ENCODE measurements around the gene CHST11. TPM values are rescaled to one million over a fixed set of nuclear protein-coding genes. Genes with fewer than 3 reads are reported as not detected.

Gene CHST11
- total and polyA plus RNA-seq, 2 of the 4 experiments (the other 2 are of a cell fraction): 1.4 to 2.7 TPM

- intact Hi-C loops (cut with micrococcal nuclease): loop anchor here (2.0 kb wide), 1 partner anchor 421 kb away; no protein-coding TSS in a partner anchor
- no peak overlapping the region for H3K27ac ChIP-seq (ENCODE audit: insufficient read depth, low read length)
- CTCF ChIA-PET: interaction anchor here (1.5 kb wide), 1 partner anchor 74 kb away, joined by 4 read pairs; no protein-coding TSS in a partner anchor
These were observed 951 bp upstream of the CHST11 start for GRCh38 chr12:104455578-104456416.

More at GRCh38 chr12:104455578-104456416, 951 bp upstream of the CHST11 start:
- H3K9ac ChIP-seq (ENCODE audit: low read depth, low read length): peak overlapping the region; percentile 12; the same call in 1 of the 2 replicates
- H2AK5ac ChIP-seq (ENCODE audit: low read depth, low read length): no peak overlapping the region
- H3K23ac ChIP-seq (ENCODE audit: low read depth, low read length): peak overlapping the region; percentile 36
- H3K14ac ChIP-seq (replicated peaks; ENCODE audit: low read depth, low read length): no peak overlapping the region
- no peak overlapping the region for H2BK15ac ChIP-seq (ENCODE audit: low read depth, low read length)
- H3K27me3 ChIP-seq (ENCODE audit: control insufficient read depth, insufficient read depth, low read length): peaks cover 19% of the 10 kb centered on the region
- no TSS peak for BruUV-seq (replicated peaks)
- H3K18ac ChIP-seq (ENCODE audit: low read depth, low read length): no peak overlapping the region
- no peak overlapping the region; the same call in 1 of the 2 replicates for H2BK120ac ChIP-seq (ENCODE audit: low read depth, low read length)
- no peak overlapping the region for H3K56ac ChIP-seq (ENCODE audit: extremely low read depth, insufficient read depth, low read length)
- TF ChIP-seq CEBPB (IDR thresholded peaks at IDR 0.05; ENCODE audit: low read depth, low read length): 0 out of 2 replicates have a peak, but pooled peaks have one; percentile 4
- TF ChIP-seq MAFK (IDR thresholded peaks at IDR 0.05; ENCODE audit: low read depth, low read length): no peak
- H3K4me1 ChIP-seq (ENCODE audit: control insufficient read depth, insufficient read depth, low read length): peaks cover 2% of the 10 kb centered on the region; the same call in 1 of the 2 replicates
- H3K36me3 ChIP-seq (ENCODE audit: control insufficient read depth, insufficient read depth, low read length): no peaks in the 10 kb centered on the region
- no CpG with 5 or more reads among the region's 9 CpGs for WGBS, 2 experiments (ENCODE audit: extremely low coverage in 2 of 2, insufficient read length in 1 of 2)
- DNase-seq (no peak), ATAC-seq (ENCODE audit: low read depth) (no peak)
- no peak overlapping the region for H3K4ac ChIP-seq (ENCODE audit: low read depth, low read length)
- H3K9me1 ChIP-seq (ENCODE audit: insufficient read depth, low read length): peaks cover 7% of the 10 kb centered on the region
- dilution Hi-C loops (cut with HindIII; ENCODE audit: low sequenced_read_pairs, unreplicated experiment) (no loop called here), in situ Hi-C loops (cut with MboI; ENCODE audit: low sequenced_read_pairs) (no loop called here)
- H2AK9ac ChIP-seq (replicated peaks; ENCODE audit: low read depth, low read length, poor library complexity): no peak overlapping the region
- H4K91ac ChIP-seq (ENCODE audit: insufficient read depth, low read depth, low read length): no peak overlapping the region
- no peak overlapping the region for H4K5ac ChIP-seq (ENCODE audit: low read depth, low read length)
- H2AFZ ChIP-seq (replicated peaks; ENCODE audit: low read length, poor library complexity): peak overlapping the region; percentile 92
- H3K9me3 ChIP-seq (ENCODE audit: control insufficient read depth, insufficient read depth, low read length): no peaks in the 10 kb centered on the region
- POLR2A ChIA-PET (ENCODE audit: unreplicated experiment): no interaction called here
- H2BK5ac ChIP-seq (ENCODE audit: low read depth, low read length, poor library complexity, severe bottlenecking): no peak overlapping the region
- H4K20me1 ChIP-seq (ENCODE audit: insufficient read depth, low read length): no peaks in the 10 kb centered on the region
- peak overlapping the region in 1 of 2 experiments; percentile 12; a peak in 1 of 4 replicates for H4K8ac ChIP-seq (ENCODE audit: low read depth in 2 of 2, low read length in 2 of 2)
- H3K4me3 ChIP-seq (ENCODE audit: insufficient read depth, low read depth, low read length): peak overlapping the region; percentile 69
- no peak overlapping the region for H2BK20ac ChIP-seq (ENCODE audit: low read depth, low read length)
- peak overlapping the region; percentile 88 for H3K4me2 ChIP-seq (ENCODE audit: low read depth, low read length)
- H3K79me1 ChIP-seq (ENCODE audit: low read depth in 1 of 2, low read length in 2 of 2): peaks cover 0 to 6% of the 10 kb centered on the region in 2 experiments; a peak in 1 of 4 replicates
